ENCODE results near the gene JOSD2.

- no peak for TF ChIP-seq SIN3A (IDR thresholded peaks at IDR 0.05; ENCODE audit: borderline replicate concordance, insufficient read depth, low read length)
- TF ChIP-seq, protein P1, sequence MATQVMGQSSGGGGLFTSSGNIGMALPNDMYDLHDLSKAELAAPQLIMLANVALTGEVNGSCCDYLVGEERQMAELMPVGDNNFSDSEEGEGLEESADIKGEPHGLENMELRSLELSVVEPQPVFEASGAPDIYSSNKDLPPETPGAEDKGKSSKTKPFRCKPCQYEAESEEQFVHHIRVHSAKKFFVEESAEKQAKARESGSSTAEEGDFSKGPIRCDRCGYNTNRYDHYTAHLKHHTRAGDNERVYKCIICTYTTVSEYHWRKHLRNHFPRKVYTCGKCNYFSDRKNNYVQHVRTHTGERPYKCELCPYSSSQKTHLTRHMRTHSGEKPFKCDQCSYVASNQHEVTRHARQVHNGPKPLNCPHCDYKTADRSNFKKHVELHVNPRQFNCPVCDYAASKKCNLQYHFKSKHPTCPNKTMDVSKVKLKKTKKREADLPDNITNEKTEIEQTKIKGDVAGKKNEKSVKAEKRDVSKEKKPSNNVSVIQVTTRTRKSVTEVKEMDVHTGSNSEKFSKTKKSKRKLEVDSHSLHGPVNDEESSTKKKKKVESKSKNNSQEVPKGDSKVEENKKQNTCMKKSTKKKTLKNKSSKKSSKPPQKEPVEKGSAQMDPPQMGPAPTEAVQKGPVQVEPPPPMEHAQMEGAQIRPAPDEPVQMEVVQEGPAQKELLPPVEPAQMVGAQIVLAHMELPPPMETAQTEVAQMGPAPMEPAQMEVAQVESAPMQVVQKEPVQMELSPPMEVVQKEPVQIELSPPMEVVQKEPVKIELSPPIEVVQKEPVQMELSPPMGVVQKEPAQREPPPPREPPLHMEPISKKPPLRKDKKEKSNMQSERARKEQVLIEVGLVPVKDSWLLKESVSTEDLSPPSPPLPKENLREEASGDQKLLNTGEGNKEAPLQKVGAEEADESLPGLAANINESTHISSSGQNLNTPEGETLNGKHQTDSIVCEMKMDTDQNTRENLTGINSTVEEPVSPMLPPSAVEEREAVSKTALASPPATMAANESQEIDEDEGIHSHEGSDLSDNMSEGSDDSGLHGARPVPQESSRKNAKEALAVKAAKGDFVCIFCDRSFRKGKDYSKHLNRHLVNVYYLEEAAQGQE (IDR thresholded peaks at IDR 0.05; ENCODE audit: insufficient read depth in 1 of 2, low read depth in 2 of 2, low read length in 2 of 2), result no peak
- no peak for TF ChIP-seq POLR2AphosphoS5 (IDR thresholded peaks at IDR 0.05; ENCODE audit: low read depth, low read length)
- TF ChIP-seq TAF1 (IDR thresholded peaks at IDR 0.05; ENCODE audit: borderline replicate concordance, insufficient read depth, low read length), result no peak
Measured at GRCh38 chr19:50485284-50485955, 25.6 kb downstream of the JOSD2 start.
